HG03139 (cell line): ENCODE results near the gene RIMS3.

Source experiments
- ATAC-seq: cut with Tn5 transposase; IDR thresholded peaks from one replicate; pipeline ENCODE4 v1.9.1; 2021; ENCODE audit not compliant: unreplicated experiment

The RIMS3 gene

GRCh38 chr1:40653851-40654537 lies 11.5 kb downstream of the RIMS3 start:
- no peak for ATAC-seq

- ATAC-seq, result no peak
Measured at GRCh38 chr1:40652979-40653378, 12.5 kb downstream of the RIMS3 start.

GRCh38 chr1:40652468-40652867 lies 13.0 kb downstream of the RIMS3 start:
- ATAC-seq, result no peak

- ATAC-seq, result no peak
Measured at GRCh38 chr1:40651138-40651857, 14.2 kb downstream of the RIMS3 start.

GRCh38 chr1:40650075-40650474 lies 15.4 kb downstream of the RIMS3 start:
- no peak for ATAC-seq

GRCh38 chr1:40649592-40649930 lies 15.9 kb downstream of the RIMS3 start:
- ATAC-seq, result no peak

GRCh38 chr1:40648928-40649591 lies 16.4 kb downstream of the RIMS3 start:
- no peak for ATAC-seq

GRCh38 chr1:40648200-40648599 lies 17.3 kb downstream of the RIMS3 start:
- ATAC-seq, result no peak

- no peak for ATAC-seq
Measured at GRCh38 chr1:40646315-40646714, 19.2 kb downstream of the RIMS3 start.

GRCh38 chr1:40645118-40645680 lies 20.3 kb downstream of the RIMS3 start:
- no peak for ATAC-seq

- ATAC-seq, result no peak
Measured at GRCh38 chr1:40641601-40642242, 23.8 kb downstream of the RIMS3 start.

GRCh38 chr1:40640314-40641076 lies 25.0 kb downstream of the RIMS3 start:
- ATAC-seq, result no peak

- no peak for ATAC-seq
Measured at GRCh38 chr1:40638097-40639036, 27.1 kb downstream of the RIMS3 start.

- ATAC-seq, result no peak
Measured at GRCh38 chr1:40637470-40638007, 27.9 kb downstream of the RIMS3 start.

GRCh38 chr1:40636777-40637176 lies 28.7 kb downstream of the RIMS3 start:
- ATAC-seq, result no peak

GRCh38 chr1:40635763-40636500 lies 29.6 kb downstream of the RIMS3 start:
- no peak for ATAC-seq

- no peak for ATAC-seq
Measured at GRCh38 chr1:40634901-40635655, 30.4 kb downstream of the RIMS3 start.

- ATAC-seq, result no peak
Measured at GRCh38 chr1:40633931-40634376, 31.5 kb downstream of the RIMS3 start.
